Measurements from ENCODE around the gene TNNC1. TPM values are rescaled to one million over a fixed set of nuclear protein-coding genes. Genes with fewer than 3 reads are reported as not detected.

Gene TNNC1
- total RNA-seq, 1 experiment from 2014 or later, result 5.6 TPM

- CTCF ChIA-PET, result interaction anchor here (1.3 to 1.5 kb wide), 2 partner anchors 14 to 220 kb away, joined by 3 read pairs; no protein-coding TSS in a partner anchor
- H3K27ac Mint-ChIP-seq, result no peak overlapping the region
- H3K4me1 Mint-ChIP-seq, result peaks cover 2% of the 10 kb centered on the region; the same call in 1 of the 2 replicates
- no peak for TF ChIP-seq ATF3 (CRISPR knock-in tag; conservative IDR thresholded peaks at IDR 0.05)
- no peak for TF ChIP-seq GRHL2 (CRISPR knock-in tag; IDR thresholded peaks at IDR 0.05; ENCODE audit: insufficient replicate concordance, severe bottlenecking)
- no peak for TF ChIP-seq MAX (CRISPR knock-in tag; IDR thresholded peaks at IDR 0.05)
- TF ChIP-seq ZNF263 (CRISPR knock-in tag; IDR thresholded peaks at IDR 0.05; ENCODE audit: low read depth), result no peak
- TF ChIP-seq STAT6 (CRISPR knock-in tag; conservative IDR thresholded peaks at IDR 0.05; ENCODE audit: low read depth), result no peak
- TF ChIP-seq HMGXB4 (CRISPR knock-in tag; IDR thresholded peaks at IDR 0.05), result no peak
- TF ChIP-seq IRF2 (CRISPR knock-in tag; IDR thresholded peaks at IDR 0.05; ENCODE audit: borderline replicate concordance, low read depth), result no peak
- TF ChIP-seq FOXP4 (CRISPR knock-in tag; IDR thresholded peaks at IDR 0.05), result no peak
- TF ChIP-seq, protein P1, sequence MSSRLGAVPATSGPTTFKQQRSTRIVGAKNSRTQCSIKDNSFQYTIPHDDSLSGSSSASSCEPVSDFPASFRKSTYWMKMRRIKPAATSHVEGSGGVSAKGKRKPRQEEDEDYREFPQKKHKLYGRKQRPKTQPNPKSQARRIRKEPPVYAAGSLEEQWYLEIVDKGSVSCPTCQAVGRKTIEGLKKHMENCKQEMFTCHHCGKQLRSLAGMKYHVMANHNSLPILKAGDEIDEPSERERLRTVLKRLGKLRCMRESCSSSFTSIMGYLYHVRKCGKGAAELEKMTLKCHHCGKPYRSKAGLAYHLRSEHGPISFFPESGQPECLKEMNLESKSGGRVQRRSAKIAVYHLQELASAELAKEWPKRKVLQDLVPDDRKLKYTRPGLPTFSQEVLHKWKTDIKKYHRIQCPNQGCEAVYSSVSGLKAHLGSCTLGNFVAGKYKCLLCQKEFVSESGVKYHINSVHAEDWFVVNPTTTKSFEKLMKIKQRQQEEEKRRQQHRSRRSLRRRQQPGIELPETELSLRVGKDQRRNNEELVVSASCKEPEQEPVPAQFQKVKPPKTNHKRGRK (CRISPR knock-in tag; IDR thresholded peaks at IDR 0.05; ENCODE audit: borderline replicate concordance), result no peak
- TF ChIP-seq OVOL2 (CRISPR knock-in tag; IDR thresholded peaks at IDR 0.05; ENCODE audit: borderline replicate concordance), result no peak
- TF ChIP-seq, protein P2, sequence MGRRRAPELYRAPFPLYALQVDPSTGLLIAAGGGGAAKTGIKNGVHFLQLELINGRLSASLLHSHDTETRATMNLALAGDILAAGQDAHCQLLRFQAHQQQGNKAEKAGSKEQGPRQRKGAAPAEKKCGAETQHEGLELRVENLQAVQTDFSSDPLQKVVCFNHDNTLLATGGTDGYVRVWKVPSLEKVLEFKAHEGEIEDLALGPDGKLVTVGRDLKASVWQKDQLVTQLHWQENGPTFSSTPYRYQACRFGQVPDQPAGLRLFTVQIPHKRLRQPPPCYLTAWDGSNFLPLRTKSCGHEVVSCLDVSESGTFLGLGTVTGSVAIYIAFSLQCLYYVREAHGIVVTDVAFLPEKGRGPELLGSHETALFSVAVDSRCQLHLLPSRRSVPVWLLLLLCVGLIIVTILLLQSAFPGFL (CRISPR knock-in tag; IDR thresholded peaks at IDR 0.05; ENCODE audit: borderline replicate concordance), result no peak
- H3K9me3 Mint-ChIP-seq, result no peaks in the 10 kb centered on the region
- no peaks in the 10 kb centered on the region for H3K36me3 Mint-ChIP-seq
- H3K4me3 Mint-ChIP-seq, result no peak overlapping the region
- POLR2A ChIA-PET, result no interaction called here
- ATAC-seq (no peak), DNase-seq (ENCODE audit: low spot score) (no peak)
- H3K27me3 Mint-ChIP-seq (ENCODE audit: low read depth), result no peaks in the 10 kb centered on the region
Observed at GRCh38 chr3:52441091-52441771, 12.6 kb downstream of the TNNC1 start.

GRCh38 chr3:52440671-52441070, 13.2 kb downstream of the TNNC1 start:
- ChIA-PET POLR2A (no interaction called here), CTCF (interaction anchor here (1.5 kb wide), 1 partner anchor 13 kb away, joined by 3 read pairs; no protein-coding TSS in a partner anchor)
- no peak for TF ChIP-seq GABPB1 (CRISPR knock-in tag; IDR thresholded peaks at IDR 0.05)
- no peak for TF ChIP-seq CREB1 (CRISPR knock-in tag; IDR thresholded peaks at IDR 0.05)
- TF ChIP-seq ATF3 (CRISPR knock-in tag; conservative IDR thresholded peaks at IDR 0.05), result no peak
- TF ChIP-seq ZNF263 (CRISPR knock-in tag; IDR thresholded peaks at IDR 0.05; ENCODE audit: low read depth), result no peak
- no peak for TF ChIP-seq PRRX2 (CRISPR knock-in tag; IDR thresholded peaks at IDR 0.05)
- no peak for TF ChIP-seq NFE2L1 (CRISPR knock-in tag; IDR thresholded peaks at IDR 0.05)
- TF ChIP-seq TCF7 (CRISPR knock-in tag; IDR thresholded peaks at IDR 0.05; ENCODE audit: low read depth), result no peak
- no peak for TF ChIP-seq ATF2 (CRISPR knock-in tag; IDR thresholded peaks at IDR 0.05; ENCODE audit: borderline replicate concordance, low read depth)
- TF ChIP-seq ZNF121 (CRISPR knock-in tag; IDR thresholded peaks at IDR 0.05), result no peak
- Mint-ChIP-seq H3K27ac (no peak overlapping the region), H3K9me3 (no peaks in the 10 kb centered on the region), H3K4me3 (no peak overlapping the region), H3K4me1 (peaks cover 2% of the 10 kb centered on the region; the same call in 1 of the 2 replicates), H3K36me3 (no peaks in the 10 kb centered on the region), H3K27me3 (ENCODE audit: low read depth) (no peaks in the 10 kb centered on the region)
- ATAC-seq (no peak), DNase-seq (ENCODE audit: low spot score) (no peak)

Data from WTC11 (cell line).